Measurements from ENCODE around the gene LRFN2.

Gene LRFN2

DNA sequence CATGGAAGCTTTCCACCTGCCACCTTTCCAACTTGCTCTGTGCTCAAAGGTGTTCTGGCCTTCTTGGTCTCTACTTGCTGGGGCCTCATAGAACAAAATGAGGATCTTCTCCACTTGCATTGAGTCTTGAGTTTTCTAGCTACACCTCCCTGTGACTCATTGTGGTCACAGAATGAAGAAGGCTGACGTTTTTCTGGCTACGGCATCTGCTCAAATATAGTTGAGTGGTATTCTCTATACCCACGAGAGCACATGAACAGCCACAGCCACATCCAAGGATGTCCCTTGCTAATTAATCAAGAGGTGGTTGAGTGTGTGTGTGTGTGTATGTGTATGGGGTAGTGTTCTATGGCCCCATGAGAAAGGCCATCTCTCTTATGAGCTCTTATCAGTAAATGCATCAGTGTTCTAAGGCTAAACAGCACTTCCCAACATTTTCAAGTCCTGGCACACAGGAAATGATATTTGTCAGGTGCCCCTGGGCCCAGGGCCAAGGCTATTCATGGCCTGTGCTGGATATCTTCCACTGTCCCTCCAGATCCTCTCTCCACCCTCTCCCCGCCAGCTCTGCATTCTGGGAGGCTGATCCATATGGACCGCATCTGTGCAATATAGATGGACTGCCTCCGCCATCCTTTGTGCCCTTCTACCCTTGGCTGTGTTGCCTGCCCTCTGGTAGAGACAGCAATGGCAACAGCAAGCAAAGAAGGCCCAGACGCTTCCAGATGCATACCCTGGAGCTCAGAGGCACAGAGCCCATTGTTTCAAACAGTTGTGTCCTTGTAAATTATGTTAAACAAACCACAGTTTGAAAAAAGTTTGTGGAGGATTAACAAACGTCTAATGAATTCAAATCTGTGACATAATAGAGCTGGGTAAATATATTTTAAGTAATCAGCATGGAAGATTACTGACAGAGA is 150.2 kb downstream of the LRFN2 start:
- H3K9ac ChIP-seq, result no peak overlapping the region
- no peak overlapping the region for H3K4me2 ChIP-seq (ENCODE audit: low read length)
- no peaks in the 10 kb centered on the region for H3K36me3 ChIP-seq (ENCODE audit: control insufficient read depth, insufficient read depth, low read length)
- no peaks in the 10 kb centered on the region for H3K4me1 ChIP-seq
- no peak overlapping the region for H2AFZ ChIP-seq
- TF ChIP-seq, protein P1, sequence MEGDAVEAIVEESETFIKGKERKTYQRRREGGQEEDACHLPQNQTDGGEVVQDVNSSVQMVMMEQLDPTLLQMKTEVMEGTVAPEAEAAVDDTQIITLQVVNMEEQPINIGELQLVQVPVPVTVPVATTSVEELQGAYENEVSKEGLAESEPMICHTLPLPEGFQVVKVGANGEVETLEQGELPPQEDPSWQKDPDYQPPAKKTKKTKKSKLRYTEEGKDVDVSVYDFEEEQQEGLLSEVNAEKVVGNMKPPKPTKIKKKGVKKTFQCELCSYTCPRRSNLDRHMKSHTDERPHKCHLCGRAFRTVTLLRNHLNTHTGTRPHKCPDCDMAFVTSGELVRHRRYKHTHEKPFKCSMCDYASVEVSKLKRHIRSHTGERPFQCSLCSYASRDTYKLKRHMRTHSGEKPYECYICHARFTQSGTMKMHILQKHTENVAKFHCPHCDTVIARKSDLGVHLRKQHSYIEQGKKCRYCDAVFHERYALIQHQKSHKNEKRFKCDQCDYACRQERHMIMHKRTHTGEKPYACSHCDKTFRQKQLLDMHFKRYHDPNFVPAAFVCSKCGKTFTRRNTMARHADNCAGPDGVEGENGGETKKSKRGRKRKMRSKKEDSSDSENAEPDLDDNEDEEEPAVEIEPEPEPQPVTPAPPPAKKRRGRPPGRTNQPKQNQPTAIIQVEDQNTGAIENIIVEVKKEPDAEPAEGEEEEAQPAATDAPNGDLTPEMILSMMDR (IDR thresholded peaks at IDR 0.05), result no peak
- H3K27me3 ChIP-seq (ENCODE audit: control insufficient read depth, insufficient read depth, low read length), result no peaks in the 10 kb centered on the region
- H3K27ac ChIP-seq, result no peak overlapping the region
- no peaks in the 10 kb centered on the region for H3K79me2 ChIP-seq
- no peak overlapping the region for H3K4me3 ChIP-seq (ENCODE audit: low read depth, low read length)
- no peaks in the 10 kb centered on the region for H3K9me3 ChIP-seq (ENCODE audit: control insufficient read depth, low read length)

DNA sequence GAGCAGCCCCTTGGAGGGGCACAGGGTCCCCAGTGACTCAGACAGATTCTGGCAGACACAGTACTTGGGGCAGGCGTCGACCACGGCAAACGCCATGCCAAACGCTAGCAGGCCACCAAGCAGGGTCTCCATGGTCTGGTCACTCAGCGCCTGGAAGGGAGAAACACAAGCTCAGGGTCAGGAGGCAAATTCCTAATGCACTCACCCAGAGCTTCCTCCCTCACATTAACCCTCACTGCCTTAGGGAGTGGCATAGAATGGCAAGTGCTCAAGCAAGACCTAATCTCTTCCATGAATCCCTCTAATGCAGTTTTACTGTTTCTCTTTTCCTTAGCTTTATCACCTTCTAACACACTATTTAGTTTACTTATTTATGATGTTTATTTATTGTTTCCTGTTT is 154.2 kb downstream of the LRFN2 start:
- Histone ChIP-seq H3K4me1 (no peaks in the 10 kb centered on the region), H3K36me3 (ENCODE audit: control insufficient read depth, insufficient read depth, low read length) (no peaks in the 10 kb centered on the region), H3K9ac (no peak overlapping the region), H3K27me3 (ENCODE audit: control insufficient read depth, insufficient read depth, low read length) (no peaks in the 10 kb centered on the region), H3K9me3 (ENCODE audit: control insufficient read depth, low read length) (no peaks in the 10 kb centered on the region), H3K4me2 (ENCODE audit: low read length) (no peak overlapping the region), H3K27ac (no peak overlapping the region), H3K4me3 (ENCODE audit: low read depth, low read length) (no peak overlapping the region), H3K79me2 (no peaks in the 10 kb centered on the region), H2AFZ (no peak overlapping the region)
- TF ChIP-seq, protein P1 (IDR thresholded peaks at IDR 0.05), result no peak

DNA sequence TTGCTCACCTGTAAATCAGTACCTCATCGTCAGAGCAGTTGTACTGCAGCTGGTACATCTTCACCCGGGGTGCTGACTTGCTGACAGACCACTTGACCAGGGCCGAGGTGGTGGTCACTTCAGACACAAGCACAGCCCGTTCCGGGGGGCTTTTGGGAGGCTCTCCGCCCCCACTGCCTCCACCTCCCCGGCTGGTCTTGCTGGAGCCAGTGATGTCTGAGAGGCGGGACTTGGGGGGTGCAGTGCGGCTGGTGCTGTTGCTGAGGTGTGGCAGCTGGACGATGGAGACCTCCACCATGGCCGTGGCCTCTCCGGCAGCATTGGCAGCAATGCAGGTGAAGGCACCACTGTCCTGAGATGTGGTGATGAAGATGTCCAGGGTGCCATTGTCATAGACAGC is 155.5 kb downstream of the LRFN2 start:
- Histone ChIP-seq H3K27ac (no peak overlapping the region), H3K9ac (no peak overlapping the region), H2AFZ (no peak overlapping the region), H3K4me3 (ENCODE audit: low read depth, low read length) (no peak overlapping the region), H3K27me3 (ENCODE audit: control insufficient read depth, insufficient read depth, low read length) (no peaks in the 10 kb centered on the region), H3K9me3 (ENCODE audit: control insufficient read depth, low read length) (no peaks in the 10 kb centered on the region), H3K36me3 (ENCODE audit: control insufficient read depth, insufficient read depth, low read length) (no peaks in the 10 kb centered on the region), H3K4me2 (ENCODE audit: low read length) (no peak overlapping the region), H3K79me2 (no peaks in the 10 kb centered on the region), H3K4me1 (no peaks in the 10 kb centered on the region)
- TF ChIP-seq, protein P1 (IDR thresholded peaks at IDR 0.05), result no peak

DNA sequence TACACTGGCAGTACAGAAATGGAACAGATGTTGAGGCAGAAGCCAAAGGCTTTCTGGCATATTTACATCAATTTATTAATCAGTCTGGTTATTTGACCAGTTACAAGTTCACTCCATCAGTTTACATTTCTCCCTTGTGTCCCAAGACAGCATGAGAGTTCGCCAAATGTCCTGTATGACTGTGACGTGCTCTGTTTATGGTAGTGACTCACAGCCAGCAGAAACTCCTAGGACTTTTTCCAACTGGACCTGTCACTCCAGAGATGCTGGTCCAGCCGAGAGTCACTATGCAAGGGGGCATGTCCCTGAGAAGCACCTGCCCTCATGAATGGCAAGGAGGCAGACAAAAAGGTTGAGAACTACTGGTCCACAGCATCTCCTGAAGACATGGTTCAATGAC is 160.0 kb downstream of the LRFN2 start:
- H3K36me3 ChIP-seq (ENCODE audit: control insufficient read depth, insufficient read depth, low read length), result no peaks in the 10 kb centered on the region
- no peaks in the 10 kb centered on the region for H3K27me3 ChIP-seq (ENCODE audit: control insufficient read depth, insufficient read depth, low read length)
- no peak overlapping the region for H3K4me3 ChIP-seq (ENCODE audit: low read depth, low read length)
- no peak overlapping the region for H2AFZ ChIP-seq
- TF ChIP-seq, protein P1 (IDR thresholded peaks at IDR 0.05), result no peak
- H3K9ac ChIP-seq, result no peak overlapping the region
- no peaks in the 10 kb centered on the region for H3K4me1 ChIP-seq
- H3K79me2 ChIP-seq, result no peaks in the 10 kb centered on the region
- no peaks in the 10 kb centered on the region for H3K9me3 ChIP-seq (ENCODE audit: control insufficient read depth, low read length)
- H3K4me2 ChIP-seq (ENCODE audit: low read length), result no peak overlapping the region
- no peak overlapping the region for H3K27ac ChIP-seq

All from parathyroid adenoma (tissue), 2 donors.